ENCODE measurements around the gene MPP7. TPM values are rescaled to one million over a fixed set of nuclear protein-coding genes. Genes with fewer than 3 reads are reported as not detected.
"Not testable (repeated sequence)": the region's sequence is repeated elsewhere in the genome, so short reads cannot be mapped to it uniquely, and the experiment has no call there.

Gene MPP7
- total RNA-seq (2014; rRNA removed; shearing (Covaris generic)), result 0.24 and 0.59 TPM in 2 replicates

DNA sequence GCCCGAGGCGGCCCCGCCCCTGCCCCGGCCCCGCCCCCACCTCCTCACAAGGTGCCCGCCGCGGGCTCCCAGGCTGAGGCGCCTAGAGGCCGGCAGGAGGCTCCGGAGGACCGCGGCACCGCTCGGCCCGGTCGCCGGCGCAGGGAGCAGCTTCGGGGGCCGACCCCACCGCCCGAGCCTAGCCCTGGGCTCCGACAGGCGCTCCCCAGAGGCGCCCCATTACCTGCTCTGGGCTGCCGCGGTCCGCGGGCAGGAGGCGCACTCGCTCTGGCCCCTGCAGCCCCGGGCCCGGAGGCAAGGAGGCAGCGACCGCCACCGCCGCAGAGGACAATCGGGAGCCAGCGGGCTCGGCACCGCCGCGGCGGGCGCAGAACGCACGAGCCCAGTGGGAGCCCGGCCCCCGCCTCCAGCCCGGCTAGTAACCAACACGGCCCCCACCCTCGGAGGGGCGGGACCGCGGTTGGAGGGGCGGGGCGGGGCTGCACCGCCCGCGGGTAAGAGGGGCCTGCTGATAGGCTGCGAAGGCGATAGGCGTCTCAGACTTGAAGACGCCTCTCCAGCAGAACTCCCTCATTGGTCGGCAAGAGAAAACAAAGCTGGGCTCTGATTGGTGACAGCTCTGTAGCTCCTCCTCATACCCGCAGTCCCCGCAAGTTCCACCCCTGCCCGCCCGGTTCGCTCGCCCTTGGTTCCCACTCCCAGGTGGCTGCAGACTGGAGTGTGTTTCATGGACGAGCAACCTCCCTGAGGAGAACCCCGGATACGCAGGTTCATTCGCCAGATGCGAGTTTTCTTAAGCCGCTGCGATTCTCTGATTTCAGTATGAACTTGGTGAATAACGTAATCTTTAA is at the start of gene MPP7:
TSS of gene MPP7 (minus strand) at position 427 of the 851 bp plus-strand sequence. CDS start 64,460 bp downstream, outside the sequence.
- peak; percentile 97 for DNase-seq (ENCODE audit: low read depth)

GRCh38 chr10:28349892-28350291 is 47.0 kb upstream of the MPP7 start:
- DNase-seq (ENCODE audit: low read depth), result no peak

- DNase-seq (ENCODE audit: low read depth), result no peak
Observed at GRCh38 chr10:28343987-28344895, 41.4 kb upstream of the MPP7 start.

- DNase-seq (ENCODE audit: low read depth), result no peak
Observed at GRCh38 chr10:28343252-28343651, 40.4 kb upstream of the MPP7 start.

- DNase-seq (ENCODE audit: low read depth), result not testable (repeated sequence)
Observed at GRCh38 chr10:28341679-28342078, 38.8 kb upstream of the MPP7 start.

DNA sequence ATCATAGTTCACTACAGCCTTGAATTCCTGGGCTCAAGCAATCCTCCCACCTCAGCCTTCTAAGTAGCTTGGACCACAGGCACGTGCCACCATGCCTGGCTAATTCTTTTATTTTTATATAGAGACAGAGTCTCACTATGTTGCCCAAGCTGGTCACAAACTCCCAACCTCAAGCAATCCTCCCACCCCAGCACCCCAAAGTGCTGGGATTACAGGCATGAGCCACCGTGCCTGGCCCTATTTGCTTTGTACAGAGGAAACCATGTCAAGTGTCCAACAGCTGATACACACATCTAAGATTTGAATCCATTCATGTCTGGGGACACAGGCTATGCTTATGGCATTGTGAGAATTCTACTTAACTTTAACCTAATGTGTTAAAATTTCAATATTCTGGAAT is 29.9 kb upstream of the MPP7 start:
- no peak for DNase-seq (ENCODE audit: low read depth)

GRCh38 chr10:28331841-28332240 is 29.0 kb upstream of the MPP7 start:
- peak; percentile 76 for DNase-seq (ENCODE audit: low read depth)

GRCh38 chr10:28331066-28331465 is 28.2 kb upstream of the MPP7 start:
- DNase-seq (ENCODE audit: low read depth), result no peak

DNA sequence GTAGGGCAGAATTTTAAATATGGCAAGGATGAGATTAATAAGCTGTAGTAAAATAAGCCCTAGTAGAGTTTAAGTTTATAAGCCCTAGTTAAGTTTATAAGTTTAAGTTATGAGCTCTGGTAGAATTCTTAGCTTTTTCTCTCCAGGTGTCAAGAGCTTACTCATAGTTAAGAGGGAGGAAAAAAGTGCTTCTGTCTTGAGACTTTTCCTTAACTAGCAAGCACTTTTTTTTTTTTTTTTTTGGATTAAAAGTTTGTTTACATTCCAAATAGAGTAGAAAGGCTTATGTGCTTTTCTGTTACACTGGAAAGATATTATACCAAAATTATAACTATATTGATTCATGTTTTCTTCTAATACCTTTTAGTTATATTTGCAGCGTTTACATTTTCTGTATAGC is 25.5 kb upstream of the MPP7 start:
- no peak for DNase-seq (ENCODE audit: low read depth)

DNA sequence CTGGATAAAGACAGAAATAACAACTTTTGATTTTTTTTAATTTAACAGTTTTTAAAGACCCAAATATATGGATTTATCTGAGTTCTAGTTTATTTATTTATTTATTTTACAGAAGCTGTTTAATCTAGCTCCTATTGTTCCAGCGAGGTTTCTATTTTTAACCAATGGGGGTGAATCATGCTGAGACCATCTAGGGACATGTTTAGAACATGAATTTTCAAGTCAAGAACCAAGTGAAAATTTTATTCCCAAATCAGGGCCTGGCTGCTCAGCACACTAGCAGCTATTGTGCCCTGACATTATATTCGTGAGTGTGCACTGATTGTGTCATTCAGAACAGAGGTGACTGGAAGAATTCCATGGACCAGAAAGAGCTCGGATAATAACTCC is 24.6 kb upstream of the MPP7 start:
- peak; percentile 32 for DNase-seq (ENCODE audit: low read depth)

DNA sequence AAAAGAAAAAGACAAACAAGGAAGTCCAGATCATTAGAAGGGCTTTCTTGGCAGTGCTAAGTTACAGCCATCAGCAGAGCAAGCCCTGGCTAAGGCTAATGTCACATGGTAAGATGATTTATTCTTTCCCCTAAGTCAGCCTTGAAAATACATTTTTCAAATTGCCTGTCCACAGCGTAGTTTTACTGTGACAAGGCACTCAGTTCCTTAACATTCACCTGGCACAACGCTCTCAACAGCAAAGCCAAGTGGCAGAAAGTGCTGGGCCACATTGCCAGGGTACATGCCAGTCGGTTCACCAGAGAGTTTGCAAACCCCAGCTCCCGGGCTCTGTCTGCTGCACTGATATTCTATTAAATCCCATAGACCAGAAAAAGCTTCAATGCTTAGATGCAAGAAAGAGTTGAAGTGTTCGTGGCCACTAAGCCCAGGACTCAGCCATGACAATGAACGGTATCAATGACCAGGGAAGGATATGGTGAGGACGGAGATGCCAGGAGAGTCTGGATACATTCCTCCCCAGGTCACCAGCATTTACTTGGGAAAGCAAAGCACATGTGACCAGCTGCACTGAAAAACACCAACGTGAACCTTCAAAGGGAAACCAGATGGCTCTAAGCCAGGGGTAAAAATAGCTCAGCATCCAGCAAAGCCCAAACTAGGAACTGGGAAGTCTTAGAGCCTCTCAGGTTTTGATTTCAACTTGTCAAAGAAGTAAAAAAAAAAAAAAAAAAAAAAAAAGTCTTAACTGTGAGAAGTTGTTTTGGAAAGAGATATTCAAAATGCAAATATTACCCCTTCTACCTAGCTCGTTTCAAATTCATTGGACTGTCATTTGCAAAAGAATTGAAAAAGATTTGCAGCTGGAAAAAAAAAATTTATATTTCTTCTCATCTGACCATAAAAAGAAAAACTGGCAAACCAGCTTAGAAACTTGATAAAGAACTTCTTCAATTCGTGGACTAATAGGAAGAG is 23.9 kb upstream of the MPP7 start:
- DNase-seq (ENCODE audit: low read depth), result peak; percentile 65

- no peak for DNase-seq (ENCODE audit: low read depth)
Observed at GRCh38 chr10:28320799-28321198, 17.9 kb upstream of the MPP7 start.

DNA sequence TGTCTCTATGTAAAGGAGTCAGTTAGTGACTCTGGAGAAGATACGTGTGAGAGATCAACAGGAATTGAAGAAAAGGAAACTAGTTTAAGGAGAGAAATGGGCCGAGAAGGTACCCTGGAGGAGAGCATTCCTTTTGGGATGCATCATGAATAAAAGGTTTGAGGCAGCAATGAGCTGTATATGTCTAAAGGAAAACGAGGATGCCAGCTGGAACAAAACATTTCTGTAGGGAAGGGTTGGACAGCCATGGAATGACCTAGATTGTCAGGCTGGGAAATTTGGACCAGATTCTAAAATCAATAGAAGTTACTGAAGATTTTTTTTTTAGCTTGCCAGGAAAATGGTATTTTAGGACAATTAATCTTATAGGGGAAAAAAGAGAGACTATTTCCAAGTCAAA is 17.2 kb upstream of the MPP7 start:
- no peak for DNase-seq (ENCODE audit: low read depth)

GRCh38 chr10:28319061-28319460 is 16.2 kb upstream of the MPP7 start:
- DNase-seq (ENCODE audit: low read depth), result not testable (repeated sequence)

DNA sequence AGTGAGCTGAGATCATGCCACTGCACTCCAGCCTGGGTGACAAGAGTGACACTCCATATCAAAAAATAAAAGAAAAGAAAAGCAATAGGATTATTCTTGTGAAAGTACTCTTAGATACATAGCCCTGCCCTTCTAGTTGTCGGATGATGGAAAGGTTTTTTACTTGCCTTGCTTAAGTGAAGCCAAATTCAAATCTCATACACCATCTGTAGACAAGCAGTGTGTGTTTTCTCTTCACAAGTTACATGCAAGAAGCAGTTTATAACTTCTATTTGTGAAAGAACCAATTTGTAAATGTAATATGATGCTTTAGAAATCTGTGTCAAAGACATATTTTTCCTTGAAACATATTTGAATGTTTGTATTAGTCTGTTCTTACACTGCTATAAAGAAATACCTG is 15.8 kb upstream of the MPP7 start:
- DNase-seq (ENCODE audit: low read depth), result no peak

DNA sequence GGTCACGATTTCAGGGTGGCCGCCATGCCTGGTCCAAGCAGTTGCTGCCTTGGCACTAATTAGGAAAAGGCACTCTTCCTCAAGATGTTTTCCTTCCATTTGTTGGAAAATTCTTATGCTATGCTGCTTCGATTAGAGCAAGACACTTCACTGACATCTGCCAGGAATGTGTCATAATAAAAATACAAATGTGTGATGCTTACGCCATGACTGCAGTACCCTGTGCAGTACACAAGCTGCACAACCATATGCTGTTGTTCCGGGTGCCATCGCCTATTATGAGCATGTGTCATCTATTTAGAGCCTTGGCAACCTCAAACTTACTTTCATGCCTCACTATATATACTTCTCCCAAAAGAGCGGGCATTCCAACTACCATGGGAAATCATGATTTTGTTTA is 14.9 kb upstream of the MPP7 start:
- no peak for DNase-seq (ENCODE audit: low read depth)

- DNase-seq (ENCODE audit: low read depth), result no peak
Observed at GRCh38 chr10:28316696-28317095, 13.8 kb upstream of the MPP7 start.

DNA sequence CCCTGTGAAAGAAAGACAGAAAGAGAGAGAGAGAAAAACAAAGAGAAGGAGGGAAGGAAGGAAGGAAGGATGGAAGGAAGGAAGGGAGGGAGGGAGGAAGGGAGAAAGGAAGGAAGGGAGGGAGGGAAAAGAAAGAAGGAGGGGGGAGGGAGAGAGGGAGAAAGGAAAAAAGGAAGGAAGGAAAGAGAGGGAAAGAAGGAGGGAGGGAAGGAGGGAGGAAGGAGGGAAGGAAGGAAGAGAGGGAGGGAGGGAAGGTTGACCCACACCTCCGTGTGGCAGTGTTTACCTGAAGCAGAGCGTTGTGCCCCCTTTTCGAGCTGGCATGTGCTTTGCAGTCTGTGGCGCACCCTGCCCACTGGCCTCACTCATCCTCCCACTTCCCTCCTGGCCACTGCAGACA is 12.3 kb upstream of the MPP7 start:
- DNase-seq (ENCODE audit: low read depth), result no peak

DNA sequence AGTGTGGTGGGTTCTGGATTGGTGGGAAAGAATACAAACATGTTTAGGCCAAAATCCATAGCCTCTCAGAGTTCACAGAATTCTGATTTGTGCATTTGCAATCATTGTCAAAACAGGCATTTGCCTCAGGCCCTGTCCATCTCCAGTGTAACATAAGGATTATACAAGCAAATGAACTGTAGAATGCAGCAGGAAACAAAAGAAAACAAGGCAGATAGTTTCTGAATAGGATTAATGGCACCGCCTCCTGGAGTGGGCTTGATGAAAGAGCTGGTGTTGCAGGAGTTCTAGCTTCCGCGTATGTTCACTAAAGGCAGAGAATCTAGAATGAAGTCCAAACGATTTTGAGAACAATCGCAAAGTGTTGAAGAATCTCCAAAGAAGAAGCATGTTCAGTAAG is 11.3 kb upstream of the MPP7 start:
- no peak for DNase-seq (ENCODE audit: low read depth)

GRCh38 chr10:28312572-28312971 is 9.7 kb upstream of the MPP7 start:
- no peak for DNase-seq (ENCODE audit: low read depth)

DNA sequence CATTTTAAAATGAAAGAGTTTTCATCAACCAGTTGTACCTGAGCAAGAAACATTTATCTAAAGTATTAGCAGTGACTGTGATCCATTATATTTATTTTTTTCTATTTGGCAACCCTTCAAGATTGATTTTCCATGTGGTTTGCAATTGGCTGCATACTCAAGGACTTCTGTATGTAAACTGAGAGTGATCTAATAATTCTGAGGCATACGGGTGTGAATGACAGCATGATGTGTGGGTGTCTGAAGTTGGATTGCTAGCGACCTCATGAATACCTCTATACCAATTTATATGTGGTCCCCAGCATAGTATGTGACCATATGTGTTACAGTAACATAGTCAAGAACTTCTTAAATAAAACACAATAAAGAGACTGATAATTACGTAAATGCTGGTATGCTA is 8.2 kb upstream of the MPP7 start:
- no peak for DNase-seq (ENCODE audit: low read depth)

GRCh38 chr10:28307267-28307666 is 4.4 kb upstream of the MPP7 start:
- DNase-seq (ENCODE audit: low read depth), result no peak

All from RPMI7951 (cell line).